SK-N-SH (cell line): ENCODE measurements around the gene LIPG. TPM values are rescaled to one million over a fixed set of nuclear protein-coding genes. Genes with fewer than 3 reads are reported as not detected.
"Not testable (repeated sequence)": the region's sequence is repeated elsewhere in the genome, so short reads cannot be mapped to it uniquely, and the experiment has no call there.

Experiments used
- CTCF ChIA-PET: fragments of 300-600, 350-600 bp; formaldehyde crosslinking; extraction: SDS; loops from one replicate; lab custom pipeline; 2021; lab: Yijun Ruan, JAX
- POLR2A ChIA-PET: fragments of 350-600 bp; sonication (Branson Sonifier 250); formaldehyde crosslinking; extraction: SDS; loops from one replicate; lab custom pipeline; 2020; ENCODE audit warnings: antibody characterized with exemption, inconsistent platforms; lab: Yijun Ruan, JAX
- DNase-seq: peaks from one replicate; pipeline ENCODE4 v3.0.0; 2012
- H2AFZ ChIP-seq: fragments of 200-600 bp; sonication (generic); 2 replicates; pipeline ENCODE4 v1.8.1; 2016; ENCODE audit warnings: antibody characterized with exemption, mild to moderate bottlenecking, low read depth
- H3F3A ChIP-seq: fragments of 200-600 bp; sonication (generic); replicated peaks from 2 replicates; pipeline ENCODE3; 2016; ENCODE audit warnings: antibody characterized with exemption, mild to moderate bottlenecking; ENCODE audit not compliant: insufficient read depth
- H3K27ac ChIP-seq, 2 experiments: fragments of 200-500 bp in 1 of 2; fragments of 200-600 bp in 1 of 2; sonication (Bioruptor generic) in 1 of 2; sonication (generic), shearing (Covaris generic) in 1 of 2; 2 replicates each; pipeline versions ENCODE4 v1.5.1 to v1.6.1; 2014 to 2016; ENCODE audit warnings: low read depth in 2 of 2, inconsistent platforms in 1 of 2, low read length in 1 of 2, mild to moderate bottlenecking in 1 of 2, mixed read lengths in 1 of 2
- H3K27me3 ChIP-seq: fragments of 200-600 bp; sonication (generic), shearing (Covaris generic); 2 replicates; pipeline ENCODE4 v1.6.1; 2016; ENCODE audit warnings: mixed run types; ENCODE audit not compliant: insufficient read depth
- H3K36me3 ChIP-seq, 2 experiments: fragments of 200-500 bp in 1 of 2; fragments of 200-600 bp in 1 of 2; sonication (Bioruptor generic) in 1 of 2; sonication (generic) in 1 of 2; replicated peaks in 1 of 2; 2 replicates each; pipeline versions ENCODE3 to v1.5.1; 2014 to 2016; ENCODE audit warnings: low read length in 1 of 2, mild to moderate bottlenecking in 1 of 2; ENCODE audit not compliant: insufficient read depth in 2 of 2, control insufficient read depth in 1 of 2
- H3K4me1 ChIP-seq, 2 experiments: fragments of 200-500 bp in 1 of 2; fragments of 200-600 bp in 1 of 2; sonication (Bioruptor generic) in 1 of 2; sonication (generic), shearing (Covaris generic) in 1 of 2; 2 replicates each; pipeline versions ENCODE4 v1.5.1 to v1.6.1; 2014 to 2016; ENCODE audit warnings: low read depth in 1 of 2, low read length in 1 of 2, mixed run types in 1 of 2; ENCODE audit not compliant: insufficient read depth in 2 of 2, control insufficient read depth in 1 of 2
- H3K4me2 ChIP-seq: fragments of 200-600 bp; sonication (generic), shearing (Covaris generic); 2 replicates; pipeline ENCODE4 v1.6.1; 2017; ENCODE audit warnings: mixed run types
- H3K4me3 ChIP-seq, 2 experiments: fragments of 200-500 bp in 1 of 2; fragments of 200-600 bp in 1 of 2; sonication (Bioruptor generic) in 1 of 2; sonication (generic), shearing (Covaris generic) in 1 of 2; 2 replicates each; pipeline versions ENCODE4 v1.5.1 to v1.8.1; 2014 to 2016; ENCODE audit warnings: low read depth in 2 of 2, inconsistent platforms in 1 of 2, low read length in 1 of 2, mild to moderate bottlenecking in 1 of 2, mixed read lengths in 1 of 2, moderate library complexity in 1 of 2
- H3K79me2 ChIP-seq: fragments of 200-600 bp; sonication (generic); 2 replicates; pipeline ENCODE4 v1.8.1; 2017; ENCODE audit warnings: mild to moderate bottlenecking; ENCODE audit not compliant: insufficient read depth
- H3K9ac ChIP-seq: fragments of 200-600 bp; sonication (generic); 2 replicates; pipeline ENCODE4 v1.6.1; 2017; ENCODE audit warnings: mixed run types
- H3K9me2 ChIP-seq: fragments of 200-600 bp; sonication (generic); 2 replicates; pipeline ENCODE4 v1.6.1; 2017; ENCODE audit warnings: mixed run types
- H3K9me3 ChIP-seq: fragments of 200-600 bp; sonication (generic); 2 replicates; pipeline ENCODE4 v1.6.1; 2017; ENCODE audit warnings: mixed run types, mild to moderate bottlenecking, moderate library complexity
- H4K20me1 ChIP-seq: fragments of 200-600 bp; sonication (generic); 2 replicates; pipeline ENCODE4 v1.6.1; 2017; ENCODE audit warnings: mild to moderate bottlenecking, mixed run types; ENCODE audit not compliant: insufficient read depth
- CHD2 ChIP-seq: fragments of 150-350 bp; IDR thresholded peaks from 2 replicates; pipeline ENCODE4 v1.6.1; 2018; ENCODE audit warnings: low read length; ENCODE audit not compliant: partially characterized antibody
- MEF2A ChIP-seq: IDR thresholded peaks from 2 replicates; pipeline ENCODE4 v1.4.0; 2012; ENCODE audit warnings: low read depth, borderline replicate concordance
- NFIC ChIP-seq: IDR thresholded peaks from 2 replicates; pipeline ENCODE4 v1.4.0; 2012; ENCODE audit warnings: borderline replicate concordance
- NRF1 ChIP-seq: IDR thresholded peaks from 2 replicates; pipeline ENCODE4 v1.6.1; 2012; ENCODE audit warnings: low read depth, mild to moderate bottlenecking, low read length
- RAD21 ChIP-seq: IDR thresholded peaks from 2 replicates; pipeline ENCODE4 v1.6.1; 2012; ENCODE audit warnings: mild to moderate bottlenecking, low read length
- SMC3 ChIP-seq: IDR thresholded peaks from 2 replicates; pipeline ENCODE4 v1.6.1; 2012; ENCODE audit warnings: low read depth, low read length, improper control_type of control experiment
- WGBS: methylation state at CpG from one replicate; pipeline ENCODE4 v1.1.6; 2017; ENCODE audit warnings: low lambda C conversion rate; 5-methylcytosine and 5-hydroxymethylcytosine counted together
- polyA plus RNA-seq, 3 experiments: library from polyadenylated mRNA; depleted of rRNA; stranded (reverse); fragments of >200 nt; gene quantifications; 2 replicates each; pipeline ENCODE4 v1.2.3, GENCODE V29; 2012
- TF ChIP-seq, protein P1 (sequence below): fragments of 200-600 bp; sonication (generic); IDR thresholded peaks from 2 replicates; pipeline ENCODE4 v1.6.1; 2017; ENCODE audit warnings: antibody characterized with exemption, mild to moderate bottlenecking, moderate library complexity
- TF ChIP-seq, protein P2 (sequence below): IDR thresholded peaks from 2 replicates; pipeline ENCODE4 v1.6.1; 2012; ENCODE audit warnings: mild to moderate bottlenecking, low read depth, low read length, moderate library complexity
- TF ChIP-seq, protein P3 (sequence below): fragments of 150-350 bp; IDR thresholded peaks from 2 replicates; pipeline ENCODE4 v1.6.1; 2017; ENCODE audit warnings: antibody characterized with exemption, low read length, low read depth, borderline replicate concordance
- TF ChIP-seq, protein P4 (sequence below): IDR thresholded peaks from 2 replicates; pipeline ENCODE4 v1.4.0; 2012; ENCODE audit warnings: low read depth, borderline replicate concordance

The LIPG gene
- polyA plus RNA-seq, 1 of the 3 experiments (the other 2 are of a cell fraction) = 3.2 TPM

DNA sequence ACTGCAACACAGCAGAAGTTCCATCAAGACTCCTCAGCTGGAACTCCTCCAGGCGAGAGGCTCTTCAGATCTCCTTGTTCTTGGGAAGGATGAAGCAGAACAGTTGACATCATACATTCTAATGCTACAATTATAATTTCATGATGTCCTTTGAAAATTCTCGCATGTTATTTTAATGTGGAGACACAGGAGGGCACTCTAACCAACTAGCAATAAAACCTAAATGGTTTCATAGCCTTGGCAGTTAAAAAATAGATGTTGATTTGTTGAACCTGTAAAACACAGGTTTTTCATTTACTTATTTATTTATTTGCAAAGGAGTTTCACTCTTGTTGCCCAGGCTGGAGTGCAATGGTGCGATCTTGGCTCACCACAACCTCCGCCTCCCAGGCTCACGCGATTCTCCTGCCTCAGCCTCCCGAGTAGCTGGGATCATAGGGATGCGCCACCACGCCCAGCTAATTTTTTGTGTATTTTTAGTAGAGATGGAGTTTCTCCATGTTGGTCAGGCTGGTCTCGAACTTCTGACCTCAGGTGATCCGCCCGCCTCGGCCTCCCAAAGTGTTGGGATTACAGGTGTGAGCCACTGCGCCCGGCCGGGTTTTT, 2.4 kb upstream of the LIPG start:
- H3K36me3 ChIP-seq, H3K9me3 ChIP-seq, H3K4me3 ChIP-seq, H4K20me1 ChIP-seq, H3K9ac ChIP-seq, H3K4me2 ChIP-seq: not testable (repeated sequence)
- Histone ChIP-seq H3K79me2 (peaks cover 18% of the 10 kb centered on the region), H3K4me1 (peaks cover 17 to 24% of the 10 kb centered on the region in 2 experiments; a peak in 3 of 4 replicates), H3F3A (peaks cover 14% of the 10 kb centered on the region)
- WGBS = 69% methylated on average over 16 of the region's 16 CpGs
- TF ChIP-seq, protein P1, sequence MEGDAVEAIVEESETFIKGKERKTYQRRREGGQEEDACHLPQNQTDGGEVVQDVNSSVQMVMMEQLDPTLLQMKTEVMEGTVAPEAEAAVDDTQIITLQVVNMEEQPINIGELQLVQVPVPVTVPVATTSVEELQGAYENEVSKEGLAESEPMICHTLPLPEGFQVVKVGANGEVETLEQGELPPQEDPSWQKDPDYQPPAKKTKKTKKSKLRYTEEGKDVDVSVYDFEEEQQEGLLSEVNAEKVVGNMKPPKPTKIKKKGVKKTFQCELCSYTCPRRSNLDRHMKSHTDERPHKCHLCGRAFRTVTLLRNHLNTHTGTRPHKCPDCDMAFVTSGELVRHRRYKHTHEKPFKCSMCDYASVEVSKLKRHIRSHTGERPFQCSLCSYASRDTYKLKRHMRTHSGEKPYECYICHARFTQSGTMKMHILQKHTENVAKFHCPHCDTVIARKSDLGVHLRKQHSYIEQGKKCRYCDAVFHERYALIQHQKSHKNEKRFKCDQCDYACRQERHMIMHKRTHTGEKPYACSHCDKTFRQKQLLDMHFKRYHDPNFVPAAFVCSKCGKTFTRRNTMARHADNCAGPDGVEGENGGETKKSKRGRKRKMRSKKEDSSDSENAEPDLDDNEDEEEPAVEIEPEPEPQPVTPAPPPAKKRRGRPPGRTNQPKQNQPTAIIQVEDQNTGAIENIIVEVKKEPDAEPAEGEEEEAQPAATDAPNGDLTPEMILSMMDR = peak; percentile 80
- TF ChIP-seq SMC3 (peak; percentile 86), RAD21 (peak; percentile 84)
- TF ChIP-seq, all 33 proteins: peak for 3; not testable (repeated sequence) for 30
- POLR2A ChIA-PET, H3K9me2 ChIP-seq, H3K27me3 ChIP-seq, H2AFZ ChIP-seq, H3K27ac ChIP-seq: not testable (repeated sequence)
- peak; percentile 59 for DNase-seq
- CTCF ChIA-PET = interaction anchor here (0.6 to 6.2 kb wide), 35 partner anchors 10 to 798 kb away, joined by 3 to 140 read pairs (median 4); no protein-coding TSS in a partner anchor

DNA sequence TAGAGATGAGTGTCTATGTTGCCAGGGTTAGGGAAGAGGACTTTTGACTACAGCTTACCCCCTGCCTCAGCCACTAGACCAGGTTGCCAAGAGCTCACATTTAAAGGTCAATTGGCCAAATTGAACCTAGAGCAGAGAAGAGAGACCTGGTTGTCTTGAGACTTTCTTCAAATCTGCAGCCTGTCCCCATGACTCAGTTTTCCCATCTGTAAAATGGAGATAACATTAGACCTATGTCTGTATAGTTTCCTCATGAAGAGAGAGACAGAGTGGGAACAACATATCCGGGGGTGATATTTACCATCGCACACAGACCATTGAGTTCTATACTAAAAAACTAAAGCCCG, 1.6 kb upstream of the LIPG start:
- Histone ChIP-seq H3F3A (peaks cover 14% of the 10 kb centered on the region), H4K20me1 (no peaks in the 10 kb centered on the region), H3K36me3 (no peaks in the 10 kb centered on the region), H3K9me3 (no peaks in the 10 kb centered on the region), H3K4me3 (peak overlapping the region in 1 of 2 experiments; percentile 70; a peak in 2 of 4 replicates), H3K4me1 (peaks cover 19 to 28% of the 10 kb centered on the region in 2 experiments; a peak in 3 of 4 replicates), H3K27me3 (no peaks in the 10 kb centered on the region), H3K79me2 (peaks cover 18% of the 10 kb centered on the region), H2AFZ (no peak overlapping the region)
- CTCF ChIA-PET = interaction anchor here (0.8 to 6.2 kb wide), 19 partner anchors 10 to 797 kb away, joined by 3 to 140 read pairs (median 5); no protein-coding TSS in a partner anchor
- WGBS = 11% methylated on average over 3 of the region's 3 CpGs
- TF ChIP-seq CHD2 = no peak
- no peak for TF ChIP-seq MEF2A
- TF ChIP-seq, protein P2, sequence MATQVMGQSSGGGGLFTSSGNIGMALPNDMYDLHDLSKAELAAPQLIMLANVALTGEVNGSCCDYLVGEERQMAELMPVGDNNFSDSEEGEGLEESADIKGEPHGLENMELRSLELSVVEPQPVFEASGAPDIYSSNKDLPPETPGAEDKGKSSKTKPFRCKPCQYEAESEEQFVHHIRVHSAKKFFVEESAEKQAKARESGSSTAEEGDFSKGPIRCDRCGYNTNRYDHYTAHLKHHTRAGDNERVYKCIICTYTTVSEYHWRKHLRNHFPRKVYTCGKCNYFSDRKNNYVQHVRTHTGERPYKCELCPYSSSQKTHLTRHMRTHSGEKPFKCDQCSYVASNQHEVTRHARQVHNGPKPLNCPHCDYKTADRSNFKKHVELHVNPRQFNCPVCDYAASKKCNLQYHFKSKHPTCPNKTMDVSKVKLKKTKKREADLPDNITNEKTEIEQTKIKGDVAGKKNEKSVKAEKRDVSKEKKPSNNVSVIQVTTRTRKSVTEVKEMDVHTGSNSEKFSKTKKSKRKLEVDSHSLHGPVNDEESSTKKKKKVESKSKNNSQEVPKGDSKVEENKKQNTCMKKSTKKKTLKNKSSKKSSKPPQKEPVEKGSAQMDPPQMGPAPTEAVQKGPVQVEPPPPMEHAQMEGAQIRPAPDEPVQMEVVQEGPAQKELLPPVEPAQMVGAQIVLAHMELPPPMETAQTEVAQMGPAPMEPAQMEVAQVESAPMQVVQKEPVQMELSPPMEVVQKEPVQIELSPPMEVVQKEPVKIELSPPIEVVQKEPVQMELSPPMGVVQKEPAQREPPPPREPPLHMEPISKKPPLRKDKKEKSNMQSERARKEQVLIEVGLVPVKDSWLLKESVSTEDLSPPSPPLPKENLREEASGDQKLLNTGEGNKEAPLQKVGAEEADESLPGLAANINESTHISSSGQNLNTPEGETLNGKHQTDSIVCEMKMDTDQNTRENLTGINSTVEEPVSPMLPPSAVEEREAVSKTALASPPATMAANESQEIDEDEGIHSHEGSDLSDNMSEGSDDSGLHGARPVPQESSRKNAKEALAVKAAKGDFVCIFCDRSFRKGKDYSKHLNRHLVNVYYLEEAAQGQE = no peak
- TF ChIP-seq, protein P3, sequence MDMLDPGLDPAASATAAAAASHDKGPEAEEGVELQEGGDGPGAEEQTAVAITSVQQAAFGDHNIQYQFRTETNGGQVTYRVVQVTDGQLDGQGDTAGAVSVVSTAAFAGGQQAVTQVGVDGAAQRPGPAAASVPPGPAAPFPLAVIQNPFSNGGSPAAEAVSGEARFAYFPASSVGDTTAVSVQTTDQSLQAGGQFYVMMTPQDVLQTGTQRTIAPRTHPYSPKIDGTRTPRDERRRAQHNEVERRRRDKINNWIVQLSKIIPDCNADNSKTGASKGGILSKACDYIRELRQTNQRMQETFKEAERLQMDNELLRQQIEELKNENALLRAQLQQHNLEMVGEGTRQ = no peak
- no peak for TF ChIP-seq NFIC
- no peak for TF ChIP-seq NRF1
- TF ChIP-seq, protein P4, sequence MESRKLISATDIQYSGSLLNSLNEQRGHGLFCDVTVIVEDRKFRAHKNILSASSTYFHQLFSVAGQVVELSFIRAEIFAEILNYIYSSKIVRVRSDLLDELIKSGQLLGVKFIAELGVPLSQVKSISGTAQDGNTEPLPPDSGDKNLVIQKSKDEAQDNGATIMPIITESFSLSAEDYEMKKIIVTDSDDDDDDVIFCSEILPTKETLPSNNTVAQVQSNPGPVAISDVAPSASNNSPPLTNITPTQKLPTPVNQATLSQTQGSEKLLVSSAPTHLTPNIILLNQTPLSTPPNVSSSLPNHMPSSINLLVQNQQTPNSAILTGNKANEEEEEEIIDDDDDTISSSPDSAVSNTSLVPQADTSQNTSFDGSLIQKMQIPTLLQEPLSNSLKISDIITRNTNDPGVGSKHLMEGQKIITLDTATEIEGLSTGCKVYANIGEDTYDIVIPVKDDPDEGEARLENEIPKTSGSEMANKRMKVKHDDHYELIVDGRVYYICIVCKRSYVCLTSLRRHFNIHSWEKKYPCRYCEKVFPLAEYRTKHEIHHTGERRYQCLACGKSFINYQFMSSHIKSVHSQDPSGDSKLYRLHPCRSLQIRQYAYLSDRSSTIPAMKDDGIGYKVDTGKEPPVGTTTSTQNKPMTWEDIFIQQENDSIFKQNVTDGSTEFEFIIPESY = no peak
- TF ChIP-seq, all 33 proteins: peak for 0
- Histone ChIP-seq H3K4me2 (peak overlapping the region; percentile 94), H3K27ac (no peak overlapping the region), H3K9me2 (no peaks in the 10 kb centered on the region), H3K9ac (no peak overlapping the region)
- DNase-seq = no peak
- POLR2A ChIA-PET = no interaction called here
